Non-pigmented ciliary epithelial cell (primary cell): ENCODE data around the gene GLT8D1.
"Not testable (repeated sequence)": the region's sequence is repeated elsewhere in the genome, so short reads cannot be mapped to it uniquely, and the experiment has no call there.

Experiments
- DNase-seq: peaks from one replicate; pipeline ENCODE4 v3.0.0-alpha.2; 2010; ENCODE audit warnings: low read depth

GLT8D1 gene, protein sequence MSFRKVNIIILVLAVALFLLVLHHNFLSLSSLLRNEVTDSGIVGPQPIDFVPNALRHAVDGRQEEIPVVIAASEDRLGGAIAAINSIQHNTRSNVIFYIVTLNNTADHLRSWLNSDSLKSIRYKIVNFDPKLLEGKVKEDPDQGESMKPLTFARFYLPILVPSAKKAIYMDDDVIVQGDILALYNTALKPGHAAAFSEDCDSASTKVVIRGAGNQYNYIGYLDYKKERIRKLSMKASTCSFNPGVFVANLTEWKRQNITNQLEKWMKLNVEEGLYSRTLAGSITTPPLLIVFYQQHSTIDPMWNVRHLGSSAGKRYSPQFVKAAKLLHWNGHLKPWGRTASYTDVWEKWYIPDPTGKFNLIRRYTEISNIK

DNA sequence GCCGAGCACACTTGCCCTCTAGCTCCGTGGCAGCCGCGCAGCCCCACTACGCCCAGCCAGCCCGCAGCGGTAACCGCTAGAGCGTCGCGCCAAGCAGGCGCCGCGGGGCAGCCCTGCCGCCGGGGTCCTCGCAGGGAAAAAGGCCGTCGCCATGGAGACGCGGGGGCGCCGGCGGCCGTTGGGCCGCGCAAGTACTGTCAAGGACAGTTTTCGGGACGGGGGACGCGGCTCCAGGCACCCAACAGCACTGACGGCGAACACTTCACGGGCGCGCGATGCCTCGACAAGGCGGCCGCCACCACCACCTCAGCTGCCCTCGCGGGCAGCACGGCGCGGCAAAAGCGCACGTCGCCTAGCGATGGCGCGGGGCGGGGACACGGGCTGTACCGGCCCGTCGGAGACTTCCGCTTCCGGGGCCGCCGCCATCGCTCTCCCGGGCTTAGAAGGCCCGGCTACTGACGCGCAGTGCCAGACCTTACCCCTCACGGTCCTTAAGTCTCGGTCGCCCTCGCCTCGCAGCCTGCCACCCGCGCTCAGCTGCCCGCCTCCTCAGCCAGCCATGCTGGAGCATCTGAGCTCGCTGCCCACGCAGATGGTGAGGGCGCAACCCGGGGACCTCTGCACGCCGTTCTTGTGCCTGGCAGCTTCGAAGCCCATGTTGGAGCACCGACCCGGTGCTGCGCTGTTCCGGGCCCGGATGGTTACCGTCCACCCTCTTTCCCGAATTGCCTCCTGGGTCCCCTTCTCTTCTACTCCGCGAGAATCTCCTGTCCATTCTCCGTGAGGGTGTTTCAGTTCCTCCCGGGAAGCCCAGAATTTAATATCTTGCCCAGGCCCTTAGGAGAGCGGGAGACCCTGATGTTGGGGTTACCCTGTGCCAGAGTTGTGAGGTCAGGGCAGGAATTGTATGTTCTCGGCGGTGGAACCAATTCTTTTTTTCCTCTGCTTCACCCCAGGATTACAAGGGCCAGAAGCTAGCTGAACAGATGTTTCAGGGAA lies at the start of gene GLT8D1, which contains the start of gene SPCS1:
Gene GLT8D1, minus strand, starts transcription at position 104 of the 999 bp plus-strand sequence. CDS start 5,331 bp downstream, outside the sequence.
Gene SPCS1, plus strand, starts transcription at position 419 of the 999 bp plus-strand sequence. Its CDS starts 141 bp downstream, at position 560.
- DNase-seq: no peak

DNA sequence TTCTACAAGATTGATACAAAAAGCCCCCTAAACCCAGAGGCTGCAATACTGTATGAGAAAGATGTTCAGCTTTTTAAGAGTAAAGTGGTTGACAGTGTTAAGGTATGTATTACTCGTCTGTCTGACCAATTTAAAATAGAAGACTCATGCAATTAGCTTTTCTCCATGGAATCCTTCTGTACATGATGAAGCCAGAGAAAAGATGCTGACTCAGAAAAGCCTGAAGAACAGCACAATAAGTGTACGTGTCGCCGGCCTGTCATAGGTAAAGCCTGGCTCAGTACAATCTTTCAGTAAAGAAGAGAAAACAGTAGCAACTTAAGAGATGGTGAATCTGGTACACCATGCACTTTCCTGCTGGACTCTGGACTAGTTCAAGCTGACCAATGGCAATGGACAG lies 48.8 kb upstream of the GLT8D1 start:
- DNase-seq: no peak

- DNase-seq: no peak
These were observed 46.6 kb upstream of the GLT8D1 start for GRCh38 chr3:52752045-52752660.

DNA sequence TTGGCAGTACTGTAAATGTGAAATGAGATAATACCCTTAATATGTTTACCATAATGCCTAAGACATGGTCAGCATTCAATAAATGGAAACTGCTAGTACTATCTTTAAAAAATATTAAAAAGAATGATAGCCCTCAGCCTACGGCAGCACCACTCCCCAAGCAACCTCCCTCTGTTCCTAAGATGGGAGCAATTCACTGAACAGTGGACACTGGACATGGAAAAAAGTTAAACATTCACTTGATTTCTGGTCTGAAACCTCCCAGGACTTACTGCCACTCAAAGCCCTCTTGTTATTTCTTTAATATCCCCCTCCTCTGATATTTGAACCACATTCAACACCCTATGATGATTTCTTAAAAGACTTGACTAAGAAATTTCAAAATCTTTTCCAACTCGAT lies 38.1 kb upstream of the GLT8D1 start:
- DNase-seq: no peak

DNA sequence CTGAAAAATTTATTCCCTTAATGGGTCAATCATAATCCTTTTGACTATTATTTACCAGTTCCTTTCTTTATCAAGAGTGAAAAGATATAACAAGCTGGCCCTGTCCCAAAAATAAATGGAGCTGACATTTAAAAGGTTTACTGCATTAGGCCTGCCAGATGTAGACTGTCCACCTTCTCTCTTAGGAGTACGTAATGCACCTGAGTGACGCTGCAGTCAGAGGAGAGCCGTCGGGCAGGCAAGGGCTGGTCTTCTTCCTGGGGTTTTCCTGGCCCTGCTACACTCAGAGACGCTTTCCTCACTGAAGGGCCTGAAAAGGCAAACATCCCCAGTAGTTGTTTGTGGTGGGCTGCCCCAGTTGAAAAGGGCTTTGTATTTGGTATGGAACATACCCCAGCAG lies 37.6 kb upstream of the GLT8D1 start:
- DNase-seq: no peak

DNA sequence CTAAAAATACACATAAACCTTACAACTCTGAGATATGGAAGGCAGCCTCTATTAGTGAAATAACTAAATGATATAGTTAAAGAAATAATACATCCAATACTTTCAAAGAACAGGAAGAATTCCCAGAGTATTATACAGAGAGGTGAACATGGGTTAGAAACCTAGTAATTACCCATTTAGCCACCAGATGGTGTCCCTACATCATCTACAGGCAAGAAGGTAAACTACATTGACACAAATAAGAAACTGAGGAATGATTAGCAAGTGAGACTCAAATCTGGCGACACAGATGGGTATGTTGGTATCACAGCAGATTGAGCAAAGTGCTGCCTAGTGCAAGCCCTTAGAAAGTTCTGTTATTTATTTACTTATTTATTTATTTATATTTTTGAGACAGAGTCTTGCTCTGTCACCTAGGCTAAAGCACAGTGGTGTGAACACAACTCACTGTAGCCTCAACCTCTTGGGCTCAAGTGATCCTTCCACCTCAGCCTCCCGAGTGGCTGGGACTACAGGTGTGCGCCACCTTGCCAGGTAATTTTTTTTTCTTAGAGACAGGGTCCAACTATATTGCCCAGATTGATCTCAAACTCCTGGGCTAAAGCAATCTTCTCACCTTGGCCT lies 36.9 kb upstream of the GLT8D1 start:
- peak; percentile 19 for DNase-seq

DNA sequence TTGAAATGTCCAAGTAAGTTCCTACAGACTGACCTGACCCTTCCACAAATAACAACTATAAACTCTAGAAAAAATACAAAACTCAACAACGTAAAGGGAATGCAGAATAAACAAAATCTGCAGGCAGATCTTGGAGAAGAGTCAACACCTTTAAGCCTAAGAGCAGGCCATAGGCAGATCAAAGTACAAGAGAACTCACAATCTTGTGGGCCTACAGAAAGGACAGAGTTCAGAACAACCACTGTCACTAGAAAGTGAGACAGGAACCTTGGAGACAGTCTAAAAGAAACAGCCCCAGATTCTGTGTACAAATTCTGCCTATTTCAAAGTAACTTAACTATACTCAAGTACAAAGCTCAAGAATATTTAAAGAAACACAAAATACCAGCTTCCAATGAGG lies 34.1 kb upstream of the GLT8D1 start:
- DNase-seq: no peak

- DNase-seq: no peak
These were observed 27.8 kb upstream of the GLT8D1 start for GRCh38 chr3:52733256-52733891.

DNA sequence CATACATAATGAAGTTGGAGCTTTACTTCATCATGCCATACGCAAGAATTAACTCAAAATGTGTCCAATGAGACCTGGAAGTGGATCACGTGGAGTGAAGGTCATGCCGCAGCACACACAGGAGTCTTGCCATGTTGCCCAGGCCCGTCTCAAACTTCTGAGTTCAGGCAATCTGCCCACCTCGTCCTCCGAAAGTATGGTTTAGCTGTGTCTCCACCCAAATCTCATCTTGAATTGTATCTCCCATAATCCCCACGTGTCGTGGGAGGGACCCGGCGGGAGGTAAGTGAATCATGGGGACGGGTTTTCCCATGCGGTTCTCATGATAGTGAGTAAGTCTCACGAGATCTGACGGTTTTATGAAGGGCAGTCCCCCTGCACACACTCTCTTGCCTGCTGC lies 26.0 kb upstream of the GLT8D1 start:
- DNase-seq: no peak

GRCh38 chr3:52730681-52731080 lies 25.1 kb upstream of the GLT8D1 start:
- no peak for DNase-seq

GRCh38 chr3:52728753-52729152 lies 23.2 kb upstream of the GLT8D1 start:
- not testable (repeated sequence) for DNase-seq

- DNase-seq: no peak
These were observed 18.9 kb upstream of the GLT8D1 start for GRCh38 chr3:52724511-52724910.

DNA sequence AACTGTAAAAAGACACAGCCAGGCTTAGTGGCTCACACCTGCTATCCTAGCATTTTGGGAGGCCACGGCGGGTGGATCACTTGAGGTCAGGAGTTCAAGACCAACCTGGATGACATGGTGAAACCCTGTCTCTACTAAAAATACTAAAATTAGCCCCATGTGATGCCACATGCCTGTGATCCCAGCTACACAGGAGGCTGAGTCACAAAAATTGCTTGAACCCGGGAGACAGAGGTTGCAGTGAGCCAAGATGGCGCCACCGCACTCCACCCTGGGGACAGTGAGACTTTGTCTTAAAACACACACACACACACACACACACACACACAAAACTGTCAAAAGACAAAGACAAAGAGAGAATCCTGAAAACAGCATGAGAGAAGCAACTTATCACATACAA lies 18.3 kb upstream of the GLT8D1 start:
- DNase-seq: no peak

GRCh38 chr3:52722491-52722890 lies 16.9 kb upstream of the GLT8D1 start:
- no peak for DNase-seq

GRCh38 chr3:52721730-52722008 lies 16.1 kb upstream of the GLT8D1 start:
- no peak for DNase-seq

DNA sequence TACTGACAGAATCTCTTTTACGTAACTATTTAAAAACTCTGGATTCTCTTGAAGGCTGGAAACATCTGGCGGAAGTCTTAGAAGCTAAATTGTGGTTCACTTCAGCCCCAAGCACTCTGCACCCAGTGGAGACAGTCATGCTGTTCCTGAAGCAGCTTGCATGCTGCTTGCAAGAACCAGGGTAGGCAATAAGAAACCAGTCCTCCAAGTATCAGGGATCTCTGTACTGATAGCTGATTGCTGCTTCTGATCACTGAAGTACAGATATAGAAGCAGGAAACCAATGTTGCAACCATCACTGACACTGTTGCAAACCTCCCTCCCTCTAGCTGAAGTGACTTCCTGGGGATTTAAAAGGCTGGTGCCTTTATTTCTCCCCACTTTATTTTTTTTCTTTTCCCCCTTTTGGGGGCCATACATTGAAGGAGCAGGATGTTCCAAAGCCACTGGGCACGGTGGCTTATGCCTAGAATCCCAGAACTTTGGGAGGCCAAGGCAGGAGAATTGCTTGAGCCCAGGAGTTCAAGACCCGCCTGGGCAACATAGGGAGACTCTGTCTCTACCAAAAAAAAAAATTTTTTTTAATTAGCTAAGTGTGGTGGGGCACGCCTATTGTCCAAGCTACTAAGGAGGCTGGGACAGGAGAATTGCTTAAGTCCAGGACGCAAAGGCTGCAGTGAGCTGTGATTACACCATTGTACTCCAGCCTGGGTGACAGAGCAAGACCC lies 15.6 kb upstream of the GLT8D1 start:
- DNase-seq: no peak

- DNase-seq: no peak
These were observed 14.0 kb upstream of the GLT8D1 start for GRCh38 chr3:52719618-52720017.

- DNase-seq: no peak
These were observed 10.2 kb upstream of the GLT8D1 start for GRCh38 chr3:52715714-52716305.

DNA sequence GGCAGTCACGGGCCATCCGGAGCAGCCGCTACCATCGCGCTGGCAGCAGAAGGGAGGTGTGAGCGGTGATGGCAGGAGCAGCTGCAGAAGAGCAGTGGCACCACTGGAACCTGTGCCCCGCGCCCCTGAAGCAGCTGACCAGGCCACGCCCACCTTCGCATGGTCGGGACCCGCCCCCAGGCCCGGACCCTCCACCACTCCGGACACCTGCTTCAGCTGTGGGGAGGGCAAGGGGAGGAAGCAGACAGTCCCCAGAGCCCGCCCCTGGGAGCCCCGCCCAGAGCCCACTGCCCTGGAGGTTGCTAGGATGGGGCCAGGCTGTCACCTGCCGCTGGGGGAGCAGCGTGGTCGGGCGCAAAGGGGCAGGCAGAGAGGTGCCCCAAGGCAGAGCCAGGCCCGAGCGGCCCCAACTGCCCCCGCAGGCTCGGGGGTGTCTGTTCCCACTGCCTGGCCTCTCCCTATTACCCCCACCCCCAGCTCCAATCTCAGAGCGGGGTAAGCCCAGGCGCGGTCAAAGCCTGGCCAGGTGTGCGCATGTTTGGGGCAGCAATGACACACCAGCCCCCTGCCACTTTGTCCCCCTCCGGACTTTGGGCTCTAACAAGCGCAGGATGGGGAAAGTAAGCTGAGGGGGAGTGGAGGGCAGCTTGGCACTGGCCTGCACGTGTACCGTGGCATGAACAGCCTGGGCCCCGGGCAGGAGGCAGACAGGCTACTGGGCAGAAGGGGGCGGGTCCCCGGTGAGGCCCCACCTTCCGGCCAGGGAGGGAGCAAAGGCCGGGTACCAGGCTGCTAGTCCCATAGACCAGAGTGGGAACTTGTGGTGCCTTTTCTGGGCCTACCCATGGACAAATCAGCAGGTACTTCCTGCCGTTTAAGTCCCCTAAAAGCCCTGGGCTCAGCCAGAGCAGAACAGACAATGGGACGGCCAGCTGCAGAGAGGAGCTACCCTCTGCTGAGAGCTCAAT lies 9.0 kb upstream of the GLT8D1 start:
- DNase-seq: no peak
